ENCODE measurements around the gene E2F8.

The E2F8 gene

GRCh38 chr11:19252394-19253152, 11.8 kb upstream of the E2F8 start:
- no peak for DNase-seq (ENCODE audit: low read depth, low spot score)

- no peak for DNase-seq (ENCODE audit: low read depth, low spot score)
Observed at GRCh38 chr11:19251577-19251976, 10.8 kb upstream of the E2F8 start.

- no peak for DNase-seq (ENCODE audit: low read depth, low spot score)
Observed at GRCh38 chr11:19246816-19247215, 6.1 kb upstream of the E2F8 start.

DNA sequence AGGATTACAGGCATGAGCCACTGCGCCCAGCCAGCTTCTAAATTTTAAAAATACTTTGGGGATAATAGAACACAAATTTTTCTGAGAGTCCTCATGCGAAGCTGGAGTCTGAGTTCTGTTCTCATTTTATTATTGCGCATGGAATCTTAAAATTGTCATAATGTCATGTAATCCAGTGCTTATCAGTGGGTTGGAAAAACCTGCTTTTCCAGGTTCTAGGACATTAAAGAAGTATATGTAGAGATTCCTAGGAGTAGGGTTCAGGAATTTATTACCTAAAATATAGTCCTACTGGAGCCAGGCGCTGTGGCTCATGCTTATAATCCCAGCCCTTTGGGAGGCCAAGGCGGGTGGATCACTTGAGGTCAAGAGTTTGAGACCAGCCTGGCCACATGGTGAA, 4.6 kb upstream of the E2F8 start:
- DNase-seq (ENCODE audit: low read depth, low spot score) = no peak

DNA sequence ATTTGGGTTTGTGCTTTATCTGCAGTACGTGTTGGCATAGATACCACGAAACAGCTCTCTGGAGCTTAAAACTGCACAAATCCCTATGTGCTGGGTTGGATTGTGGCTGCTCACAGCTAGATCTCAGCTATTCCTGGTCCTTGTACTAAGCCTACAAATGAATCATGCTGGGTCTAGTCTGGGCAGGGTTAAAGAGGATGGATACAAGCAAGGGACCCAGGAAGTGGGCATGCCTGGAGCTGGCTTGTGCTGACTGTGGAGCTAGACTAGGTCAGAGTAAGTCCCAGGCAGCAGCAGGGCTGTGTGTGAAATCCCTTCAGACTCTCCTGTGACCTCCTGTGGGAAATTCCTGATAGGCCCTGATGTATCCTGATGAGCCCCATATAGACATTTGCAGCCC, 3.9 kb upstream of the E2F8 start:
- DNase-seq (ENCODE audit: low read depth, low spot score) = no peak

- no peak for DNase-seq (ENCODE audit: low read depth, low spot score)
Observed at GRCh38 chr11:19244084-19244483, 3.3 kb upstream of the E2F8 start.

GRCh38 chr11:19243613-19244012, 2.9 kb upstream of the E2F8 start:
- DNase-seq (ENCODE audit: low read depth, low spot score) = no peak

DNA sequence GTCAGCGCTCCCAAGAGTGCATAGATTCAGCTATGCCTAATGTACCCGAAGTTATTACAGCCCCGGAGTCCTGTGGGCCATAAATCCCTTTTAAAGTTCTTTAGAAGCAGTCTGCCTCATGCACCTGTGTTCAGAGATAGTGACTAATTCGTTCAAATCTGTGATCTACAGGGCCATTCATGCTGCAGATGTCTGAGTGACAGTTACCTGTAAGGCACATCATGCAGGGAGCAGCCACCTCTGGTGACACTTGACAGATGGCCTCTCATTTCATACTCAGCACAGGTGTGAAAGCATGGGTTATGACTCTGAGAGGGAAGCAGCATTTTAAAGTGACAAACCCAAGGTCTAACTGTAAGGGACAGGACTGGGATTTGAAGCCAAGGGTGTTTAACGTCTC, 2.4 kb upstream of the E2F8 start:
- no peak for DNase-seq (ENCODE audit: low read depth, low spot score)

DNA sequence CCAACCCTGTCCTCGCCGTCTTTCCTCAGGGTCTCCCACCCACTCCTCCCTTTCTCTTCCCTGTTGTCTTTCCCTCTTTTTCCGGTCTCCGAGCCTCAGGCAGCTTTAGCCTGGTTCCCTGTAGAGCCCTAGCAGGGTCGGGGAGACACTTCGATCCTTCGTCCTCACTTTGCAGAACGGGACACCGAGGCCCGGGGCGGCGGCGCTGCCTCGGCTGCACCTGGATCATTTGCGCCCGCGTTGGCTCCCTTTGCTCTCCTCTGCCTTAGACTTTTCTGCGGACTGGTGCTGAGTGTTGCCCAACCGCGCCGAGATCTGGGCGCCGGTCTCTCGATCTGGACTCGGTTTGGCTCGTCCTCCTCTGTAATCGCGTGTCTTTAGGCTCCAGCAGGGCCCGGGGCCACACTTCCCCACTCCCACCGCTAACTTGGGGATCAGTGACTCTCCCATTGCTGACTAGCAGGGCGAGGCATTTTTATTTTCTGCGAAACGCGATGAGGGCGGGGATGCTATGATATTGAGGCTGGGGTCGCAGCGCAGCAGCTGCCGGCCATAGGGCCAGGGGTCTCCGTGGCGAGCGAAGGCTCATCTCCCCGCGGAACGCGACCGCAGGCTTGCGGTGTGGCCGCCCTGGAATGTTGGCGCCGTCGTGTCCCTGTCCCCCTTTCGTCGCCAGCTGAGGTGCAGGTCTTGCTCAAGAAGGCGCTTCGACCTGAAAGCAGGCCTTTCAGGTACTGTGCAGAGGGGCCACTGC, 1.6 kb upstream of the E2F8 start:
- DNase-seq (ENCODE audit: low read depth, low spot score) = no peak

- no peak for DNase-seq (ENCODE audit: low read depth, low spot score)
Observed at GRCh38 chr11:19241260-19242178, 774 bp upstream of the E2F8 start.

GRCh38 chr11:19239039-19239438, 1.7 kb downstream of the E2F8 start:
- no peak for DNase-seq (ENCODE audit: low read depth, low spot score)

GRCh38 chr11:19237813-19238212, 2.9 kb downstream of the E2F8 start:
- DNase-seq (ENCODE audit: low read depth, low spot score) = no peak

DNA sequence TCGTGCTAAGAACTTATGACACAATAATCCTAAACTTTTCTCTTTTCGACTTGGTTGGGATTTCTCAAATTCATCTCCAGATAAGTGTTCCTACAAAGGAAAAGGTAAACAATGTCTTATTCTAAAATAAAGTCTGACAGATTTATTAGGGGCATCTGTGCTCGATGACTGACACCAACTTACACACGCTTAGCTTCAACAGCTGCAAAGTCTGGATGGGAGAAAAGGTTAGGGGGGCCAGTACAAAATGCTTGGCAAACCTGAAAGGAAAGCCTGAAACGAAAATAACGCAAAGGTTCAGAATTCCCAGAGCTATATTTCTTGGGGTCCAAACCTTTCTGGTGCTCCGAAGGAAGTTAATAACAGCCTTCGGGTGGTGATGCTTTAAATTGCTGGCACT, 3.4 kb downstream of the E2F8 start:
- no peak for DNase-seq (ENCODE audit: low read depth, low spot score)

DNA sequence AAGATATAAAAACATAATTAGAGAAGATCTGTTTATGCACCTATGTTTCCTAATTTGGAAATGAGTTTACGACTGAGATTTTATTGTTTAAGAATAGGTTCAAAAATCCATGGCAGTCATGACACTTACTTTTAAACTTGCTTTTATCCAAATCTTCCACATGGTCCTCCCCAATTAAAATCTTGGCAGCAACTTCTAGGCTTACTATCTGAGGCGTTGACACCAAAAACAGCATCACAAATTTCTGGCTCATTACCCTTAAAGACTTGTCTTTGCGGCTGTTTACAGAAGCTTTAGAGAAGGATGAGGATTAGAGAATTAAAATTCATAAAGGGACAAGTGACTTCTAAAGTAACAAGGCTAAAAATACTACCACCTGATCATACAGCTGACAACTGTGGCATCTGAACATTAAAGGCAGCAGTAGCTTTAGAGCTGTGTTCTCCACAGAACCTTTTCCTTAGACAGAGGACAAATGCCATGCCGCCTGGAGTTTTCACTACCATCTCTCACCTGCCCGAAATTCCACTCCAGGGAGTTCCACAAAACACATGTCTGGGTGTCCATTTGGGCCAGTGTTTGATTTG, 6.4 kb downstream of the E2F8 start:
- no peak for DNase-seq (ENCODE audit: low read depth, low spot score)

DNA sequence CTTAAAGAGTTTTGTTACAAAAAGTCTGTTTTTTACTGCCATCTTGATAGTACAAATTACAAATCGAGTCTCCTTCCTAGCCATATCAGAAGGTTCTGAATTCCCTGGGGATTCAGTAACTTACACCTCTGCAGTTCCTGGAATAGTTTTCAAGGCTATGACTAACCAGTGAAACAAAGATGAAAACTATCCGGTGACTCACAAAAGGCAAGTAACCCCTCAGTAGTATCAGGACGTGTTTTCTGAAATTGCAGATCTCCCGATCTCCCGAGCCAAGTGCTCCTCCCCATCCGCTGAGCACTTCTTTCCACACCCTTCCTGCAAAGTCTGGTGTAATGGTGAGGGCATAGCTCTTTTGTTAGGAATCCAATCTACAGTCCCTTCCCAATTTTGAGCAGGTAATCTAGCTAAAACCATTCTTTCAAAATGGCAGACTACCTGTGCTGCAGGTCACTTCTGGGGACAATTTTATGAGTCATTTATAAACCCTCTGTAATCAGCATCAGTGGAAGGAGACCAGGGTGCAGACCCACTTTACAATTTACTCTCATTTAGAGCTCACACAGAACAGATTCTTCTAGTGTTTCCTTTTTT, 7.7 kb downstream of the E2F8 start:
- DNase-seq (ENCODE audit: low read depth, low spot score) = no peak

GRCh38 chr11:19229671-19230070, 11.1 kb downstream of the E2F8 start:
- DNase-seq (ENCODE audit: low read depth, low spot score) = no peak

GRCh38 chr11:19228968-19229367, 11.8 kb downstream of the E2F8 start:
- no peak for DNase-seq (ENCODE audit: low read depth, low spot score)

- no peak for DNase-seq (ENCODE audit: low read depth, low spot score)
Observed at GRCh38 chr11:19226378-19227195, 14.2 kb downstream of the E2F8 start.

GRCh38 chr11:19225581-19225980, 15.2 kb downstream of the E2F8 start:
- no peak for DNase-seq (ENCODE audit: low read depth, low spot score)

DNA sequence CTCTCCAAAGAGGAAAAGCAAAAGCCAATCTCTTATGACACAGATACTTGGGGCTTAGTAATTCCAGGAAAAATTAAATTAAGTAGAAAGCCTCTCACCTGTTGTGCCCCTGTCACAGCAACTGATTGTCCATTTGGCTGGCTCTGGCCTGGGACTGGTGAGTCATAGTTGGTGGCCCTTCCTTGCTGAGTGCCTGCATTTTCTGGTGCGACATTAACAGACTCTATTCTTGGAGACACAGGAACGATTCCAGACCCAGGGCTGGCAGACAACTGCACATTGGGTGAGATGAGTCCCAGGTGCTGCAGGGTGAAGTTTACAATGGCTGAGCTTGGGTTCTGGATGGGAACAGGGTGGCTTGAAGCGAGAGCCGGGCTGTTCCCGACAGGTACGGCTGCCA, 15.6 kb downstream of the E2F8 start:
- no peak for DNase-seq (ENCODE audit: low read depth, low spot score)

Measured in iPS DF 19.7 (cell line).